Kidney (tissue), 14 donors: ENCODE results near the gene HOXA10. TPM values are rescaled to one million over a fixed set of nuclear protein-coding genes. Genes with fewer than 3 reads are reported as not detected.

ENCODE experiments used
- DNase-seq, 5 donors: peaks; one replicate each; pipeline ENCODE4 v3.0.0-alpha.2; 2013 to 2020
- FAIRE-seq: peaks from 2 replicates; lab custom pipeline; 2012; peaks lifted over from hg19 to GRCh38; lab: Jason Lieb, UNC
- H3K27ac ChIP-seq, 2 donors: one replicate each; pipeline ENCODE4 v1.7.0; 2013; ENCODE audit warnings: low read depth in 2 of 2, low read length in 2 of 2, inconsistent platforms in 1 of 2
- H3K27me3 ChIP-seq: one replicate; pipeline ENCODE4 v1.7.1; 2013; ENCODE audit warnings: low read length, inconsistent platforms; ENCODE audit not compliant: control insufficient read depth, insufficient read depth
- H3K36me3 ChIP-seq, 3 donors: one replicate each; pipeline versions ENCODE4 v1.7.0 to v1.7.1; 2013; ENCODE audit warnings: low read length in 3 of 3, control low read depth in 1 of 3, inconsistent platforms in 1 of 3; ENCODE audit not compliant: insufficient read depth in 3 of 3, control insufficient read depth in 2 of 3
- H3K4me1 ChIP-seq, 3 donors: one replicate each; pipeline versions ENCODE4 v1.7.0 to v1.7.1; 2013; ENCODE audit warnings: low read length in 3 of 3, inconsistent platforms in 1 of 3, low read depth in 1 of 3; ENCODE audit not compliant: control insufficient read depth in 2 of 3, insufficient read depth in 2 of 3
- H3K4me3 ChIP-seq, 3 donors: one replicate each; pipeline versions ENCODE4 v1.7.0 to v1.8.1; 2013; ENCODE audit warnings: low read length in 3 of 3, control low read depth in 1 of 3, inconsistent platforms in 1 of 3
- H3K9ac ChIP-seq, 3 donors: one replicate each; pipeline versions ENCODE4 v1.7.0 to v1.7.1; 2013; ENCODE audit warnings: low read length in 3 of 3, control low read depth in 1 of 3, inconsistent platforms in 1 of 3
- H3K9me3 ChIP-seq, 3 donors: one replicate each; pipeline versions ENCODE4 v1.7.0 to v1.7.1; 2013; ENCODE audit warnings: low read length in 3 of 3, control low read depth in 1 of 3, inconsistent platforms in 1 of 3; ENCODE audit not compliant: control insufficient read depth in 2 of 3, insufficient read depth in 1 of 3
- intact Hi-C: fragments of 100-400 bp; cut with DNase I; formaldehyde crosslinking; loops from one replicate; pipeline ENCODE4 v1.11.1; 2022
- polyA plus RNA-seq: library from polyadenylated mRNA; stranded (reverse); fragments of 350-450 nt; fragmentation: Illumina TruSeq; extraction: RNeasy Lipid Tissue Mini Kit (QIAGEN cat#74804); gene quantifications from one replicate; pipeline ENCODE4 v1.2.3, GENCODE V29; 2014; ENCODE audit warnings: low read depth, low replicate concordance; ENCODE audit not compliant: insufficient read depth
- total RNA-seq: library from RNA; stranded (reverse); fragmentation: NEBNext Ultra II Directional; extraction: Animal tissue kit (Norgen Biotek cat#: 25700); gene quantifications from one replicate; pipeline ENCODE4 v1.2.1, GENCODE V29; 2021
- TF ChIP-seq, protein P1 (sequence below): IDR thresholded peaks from 3 replicates; pipeline ENCODE4 v1.5.1; 2012; ENCODE audit warnings: mild to moderate bottlenecking, moderate library complexity, borderline replicate concordance; ENCODE audit not compliant: insufficient read depth; ENCODE audit errors: extremely low read depth
- donor health status: control.
- donor health status: control.
- donor health status: control.
- donor health status: control.
- donor health status: control.
- donor health status: DM: yes; HTN: yes; CAD: no.
- donor health status: Normal renal cell carcinoma (clear cell type).

HOXA10 gene
- total and polyA plus RNA-seq, 2 donors from 2014 or later, result 16.3 to 17.9 TPM

DNA sequence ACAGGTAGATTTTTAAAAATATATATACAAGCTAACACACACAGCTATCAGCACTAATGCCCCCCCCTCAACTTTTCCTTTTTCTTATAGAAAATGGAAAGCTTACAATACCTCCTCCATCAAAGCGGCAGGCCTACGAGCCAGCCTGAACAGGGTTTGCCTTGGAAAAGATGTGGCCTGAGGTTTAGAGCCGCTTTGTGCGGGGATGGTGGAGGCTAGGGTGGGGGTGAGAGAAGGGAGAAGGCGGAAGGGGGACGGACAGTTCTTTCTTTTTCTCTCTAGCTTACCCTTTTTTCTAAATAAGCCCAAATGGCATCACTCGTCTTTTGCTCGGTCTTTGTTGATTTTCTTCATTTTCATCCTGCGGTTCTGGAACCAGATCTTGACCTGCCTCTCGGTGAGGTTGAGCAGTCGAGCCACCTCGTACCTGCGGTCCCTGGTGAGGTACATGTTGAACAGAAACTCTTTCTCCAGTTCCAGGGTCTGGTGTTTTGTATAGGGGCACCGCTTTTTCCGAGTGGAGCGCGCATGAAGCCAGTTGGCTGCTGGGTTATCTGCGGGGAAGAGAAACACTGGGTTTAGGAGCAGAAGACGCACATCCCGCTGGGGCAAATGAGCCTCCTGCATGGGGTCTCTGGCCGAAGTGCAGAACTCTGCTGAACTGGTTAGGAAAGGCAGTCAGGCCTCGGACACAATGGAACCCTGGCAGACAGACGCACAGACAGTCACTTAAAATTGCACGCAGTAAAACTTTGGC lies 10.7 kb downstream of the HOXA10 start:
- TF ChIP-seq, protein P1, sequence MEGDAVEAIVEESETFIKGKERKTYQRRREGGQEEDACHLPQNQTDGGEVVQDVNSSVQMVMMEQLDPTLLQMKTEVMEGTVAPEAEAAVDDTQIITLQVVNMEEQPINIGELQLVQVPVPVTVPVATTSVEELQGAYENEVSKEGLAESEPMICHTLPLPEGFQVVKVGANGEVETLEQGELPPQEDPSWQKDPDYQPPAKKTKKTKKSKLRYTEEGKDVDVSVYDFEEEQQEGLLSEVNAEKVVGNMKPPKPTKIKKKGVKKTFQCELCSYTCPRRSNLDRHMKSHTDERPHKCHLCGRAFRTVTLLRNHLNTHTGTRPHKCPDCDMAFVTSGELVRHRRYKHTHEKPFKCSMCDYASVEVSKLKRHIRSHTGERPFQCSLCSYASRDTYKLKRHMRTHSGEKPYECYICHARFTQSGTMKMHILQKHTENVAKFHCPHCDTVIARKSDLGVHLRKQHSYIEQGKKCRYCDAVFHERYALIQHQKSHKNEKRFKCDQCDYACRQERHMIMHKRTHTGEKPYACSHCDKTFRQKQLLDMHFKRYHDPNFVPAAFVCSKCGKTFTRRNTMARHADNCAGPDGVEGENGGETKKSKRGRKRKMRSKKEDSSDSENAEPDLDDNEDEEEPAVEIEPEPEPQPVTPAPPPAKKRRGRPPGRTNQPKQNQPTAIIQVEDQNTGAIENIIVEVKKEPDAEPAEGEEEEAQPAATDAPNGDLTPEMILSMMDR, result no peak
- Histone ChIP-seq H3K9me3 (no peaks in the 10 kb centered on the region), H3K27me3 (no peaks in the 10 kb centered on the region), H3K9ac (peak overlapping the region; percentile 87 to 95 (median 94)), H3K36me3 (peaks cover 0 to 9% (median 5%) of the 10 kb centered on the region in 3 donors), H3K4me3 (peak overlapping the region; percentile 86 to 97 (median 91)), H3K27ac (peak overlapping the region; percentile 94 to 96), H3K4me1 (peaks cover 0 to 4% (median 0%) of the 10 kb centered on the region in 3 donors)
- intact Hi-C loops, result no loop called here
- no peak for FAIRE-seq
- DNase-seq, result peak in 1 of 5 donors; percentile 53

DNA sequence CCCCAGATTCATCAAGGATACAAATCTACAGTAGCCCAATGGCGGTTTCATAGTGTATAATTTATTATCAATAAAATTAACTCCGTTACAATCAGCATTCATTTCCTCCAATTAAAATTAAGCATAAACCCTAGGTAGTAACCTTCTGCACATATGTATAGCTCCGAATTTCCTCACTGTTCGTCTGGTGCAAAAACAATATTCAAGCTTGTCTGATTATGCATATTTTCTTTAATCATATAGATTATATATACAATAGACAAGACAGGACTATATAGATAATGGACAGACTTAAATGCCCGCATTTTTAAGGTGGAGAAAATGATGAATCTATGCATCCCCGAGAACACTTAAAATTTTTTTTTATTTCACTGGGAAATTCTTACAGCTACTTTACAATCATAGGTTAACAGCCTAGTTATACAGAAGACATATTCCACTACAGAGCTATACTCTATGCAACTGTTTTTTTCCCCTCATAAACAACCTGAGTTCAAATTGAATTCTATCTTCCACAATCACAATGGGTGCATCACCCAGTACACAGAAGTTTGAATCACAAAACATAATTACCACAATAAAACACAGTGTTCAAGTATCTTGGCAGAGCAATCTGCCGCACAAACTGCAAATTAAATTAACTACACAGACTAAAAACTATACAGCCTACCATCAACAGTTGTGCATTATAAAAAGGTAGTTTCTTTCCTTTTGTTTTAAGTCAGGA lies 11.4 kb downstream of the HOXA10 start:
- no peak for DNase-seq
- no peaks in the 10 kb centered on the region for H3K27me3 ChIP-seq
- FAIRE-seq, result no peak
- peak overlapping the region; percentile 86 to 97 (median 91) for H3K4me3 ChIP-seq
- intact Hi-C loops, result no loop called here
- H3K4me1 ChIP-seq, result peaks cover 0 to 4% (median 0%) of the 10 kb centered on the region in 3 donors
- H3K27ac ChIP-seq, result peak overlapping the region; percentile 94 to 96
- H3K36me3 ChIP-seq, result peaks cover 0 to 9% (median 5%) of the 10 kb centered on the region in 3 donors
- TF ChIP-seq, protein P1, result no peak
- H3K9me3 ChIP-seq, result no peaks in the 10 kb centered on the region
- H3K9ac ChIP-seq, result peak overlapping the region; percentile 77 to 95 (median 94)

DNA sequence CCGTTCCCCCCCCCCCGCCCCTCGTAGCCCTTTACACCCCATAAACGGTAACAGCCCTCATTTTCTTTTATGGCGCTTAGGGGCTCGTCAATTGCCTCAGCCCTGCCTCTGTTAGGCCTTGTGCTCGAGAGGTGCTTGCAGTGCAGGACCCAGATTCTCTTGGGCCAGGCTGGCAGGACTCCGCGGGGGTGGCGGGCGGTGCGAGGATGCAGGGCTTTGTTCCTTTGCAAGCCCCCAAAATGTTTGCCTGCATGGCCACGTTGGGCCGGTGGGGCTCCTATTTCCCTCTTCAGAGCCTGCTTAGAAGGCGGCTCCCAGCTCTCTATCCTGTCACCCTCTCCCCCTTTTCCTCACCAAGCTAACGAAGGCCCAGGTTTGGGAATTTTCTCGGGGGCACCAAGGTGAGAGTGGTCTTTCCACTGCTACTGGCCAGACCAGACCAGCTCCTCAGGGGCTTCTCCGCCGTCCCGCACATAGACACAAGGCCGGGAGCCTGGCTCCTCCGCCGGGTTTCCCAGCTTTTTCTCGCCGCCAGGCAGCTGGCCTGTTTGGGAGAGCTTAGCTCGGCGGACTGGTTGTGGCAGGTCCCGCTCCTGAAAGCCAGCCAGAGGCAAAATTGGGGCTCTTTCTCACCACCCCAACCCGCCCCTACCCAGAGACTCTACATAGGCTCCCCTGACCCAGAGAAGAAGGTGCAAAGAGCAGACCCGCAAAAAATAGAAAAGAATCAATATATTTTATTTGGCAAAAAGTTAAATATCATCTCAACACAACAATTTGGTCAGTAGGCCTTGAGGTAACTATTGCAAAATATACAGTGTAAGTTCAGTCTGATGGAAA lies 12.2 kb downstream of the HOXA10 start:
- Histone ChIP-seq H3K4me3 (peak overlapping the region; percentile 86 to 97 (median 91)), H3K36me3 (peaks cover 0 to 9% (median 5%) of the 10 kb centered on the region in 3 donors), H3K27ac (peak overlapping the region; percentile 29 to 76), H3K27me3 (no peaks in the 10 kb centered on the region), H3K9me3 (no peaks in the 10 kb centered on the region), H3K4me1 (peaks cover 0 to 6% (median 4%) of the 10 kb centered on the region in 3 donors), H3K9ac (peak overlapping the region; percentile 48 to 95 (median 94))
- TF ChIP-seq, protein P1, result no peak
- intact Hi-C loops, result no loop called here
- FAIRE-seq (no peak), DNase-seq (peak in 1 of 5 donors; percentile 75)
